DOHH2 (cell line): ENCODE measurements around the gene BAZ2B.

Experiments used
- H3F3A ChIP-seq: fragments of 200-600 bp; sonication (generic), shearing (Covaris generic); 2 replicates; pipeline ENCODE4 v1.6.0; 2016; ENCODE audit warnings: antibody characterized with exemption, mild to moderate bottlenecking; ENCODE audit not compliant: control insufficient read depth, insufficient read depth
- H3K27ac ChIP-seq: fragments of 200-600 bp; sonication (generic); 2 replicates; pipeline ENCODE4 v1.5.1; 2014; ENCODE audit warnings: low read depth, mild to moderate bottlenecking, low read length, moderate library complexity
- H3K27me3 ChIP-seq: fragments of 200-600 bp; sonication (generic); 2 replicates; pipeline ENCODE4 v1.6.1; 2014; ENCODE audit warnings: mild to moderate bottlenecking, low read length, mixed read lengths; ENCODE audit not compliant: control insufficient read depth
- H3K36me3 ChIP-seq: fragments of 200-600 bp; sonication (generic); 2 replicates; pipeline ENCODE4 v1.6.1; 2014; ENCODE audit warnings: mild to moderate bottlenecking, low read length, moderate library complexity, mixed read lengths; ENCODE audit not compliant: control insufficient read depth
- H3K4me1 ChIP-seq: fragments of 200-600 bp; sonication (generic); 2 replicates; pipeline ENCODE4 v1.6.1; 2014; ENCODE audit warnings: mild to moderate bottlenecking, low read length, mixed read lengths; ENCODE audit not compliant: control insufficient read depth
- H3K4me2 ChIP-seq: fragments of 200-600 bp; sonication (generic); 2 replicates; pipeline ENCODE4 v1.6.0; 2014; ENCODE audit warnings: mild to moderate bottlenecking, low read length, moderate library complexity
- H3K4me3 ChIP-seq: fragments of 200-600 bp; sonication (generic); 2 replicates; pipeline ENCODE4 v1.5.1; 2014; ENCODE audit warnings: mild to moderate bottlenecking, low read length, mixed read lengths
- H3K79me2 ChIP-seq: fragments of 200-600 bp; sonication (generic); 2 replicates; pipeline ENCODE4 v1.6.1; 2014; ENCODE audit warnings: mild to moderate bottlenecking, low read length, mixed read lengths; ENCODE audit not compliant: control insufficient read depth
- H3K9me2 ChIP-seq: fragments of 200-600 bp; sonication (generic); replicated peaks from 2 replicates; pipeline ENCODE4 v1.6.1; 2014; ENCODE audit warnings: mild to moderate bottlenecking, low read length, mixed read lengths; ENCODE audit not compliant: control insufficient read depth
- H3K9me3 ChIP-seq: fragments of 200-600 bp; sonication (generic); 2 replicates; pipeline ENCODE4 v1.6.1; 2014; ENCODE audit warnings: antibody characterized with exemption, low read length, mixed read lengths; ENCODE audit not compliant: control insufficient read depth, insufficient read depth
- H4K20me1 ChIP-seq: fragments of 200-600 bp; sonication (generic); 2 replicates; pipeline ENCODE4 v1.6.0; 2014; ENCODE audit warnings: low read depth, mild to moderate bottlenecking, antibody characterized with exemption, low read length, moderate library complexity; ENCODE audit not compliant: control insufficient read depth, insufficient read depth
- CTCF ChIP-seq: fragments of 200-600 bp; sonication (generic); IDR thresholded peaks from one replicate; pipeline ENCODE4 v1.5.1; 2014; ENCODE audit warnings: antibody characterized with exemption, mild to moderate bottlenecking, low read depth, low read length; ENCODE audit not compliant: poor library complexity, severe bottlenecking
- EZH2phosphoT487 ChIP-seq: fragments of 200-600 bp; sonication (generic); IDR thresholded peaks from 2 replicates; pipeline ENCODE4 v1.6.1; 2017; ENCODE audit warnings: borderline replicate concordance, mild to moderate bottlenecking, antibody characterized with exemption, low read length, moderate library complexity, mixed read lengths

The BAZ2B gene

DNA sequence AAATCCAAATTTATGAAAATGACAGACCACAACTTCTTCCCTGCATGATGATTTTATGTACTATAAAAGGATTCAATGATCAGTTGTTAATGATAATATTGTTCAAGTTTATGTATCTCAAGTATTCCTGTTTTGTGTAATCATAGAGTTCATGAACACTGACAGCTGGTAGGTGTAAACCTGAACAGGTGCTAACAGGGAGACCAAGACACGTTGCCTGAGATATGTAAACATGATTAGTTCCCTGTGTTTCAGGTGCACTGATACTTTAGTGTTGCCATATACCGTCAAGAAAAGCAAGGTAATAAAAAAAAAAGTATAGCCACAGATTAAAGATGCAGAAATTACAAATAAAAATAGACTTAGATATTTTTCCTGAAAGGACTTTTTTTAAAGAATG lies 131.8 kb downstream of the BAZ2B start:
- no peaks in the 10 kb centered on the region for H3F3A ChIP-seq
- no peaks in the 10 kb centered on the region for H3K9me2 ChIP-seq
- no peaks in the 10 kb centered on the region for H3K36me3 ChIP-seq
- H3K9me3 ChIP-seq, result no peaks in the 10 kb centered on the region
- H3K4me1 ChIP-seq, result no peaks in the 10 kb centered on the region
- peaks cover 10% of the 10 kb centered on the region for H3K79me2 ChIP-seq
- H3K4me2 ChIP-seq, result no peak overlapping the region
- no peak overlapping the region for H3K4me3 ChIP-seq
- no peaks in the 10 kb centered on the region for H4K20me1 ChIP-seq
- H3K27me3 ChIP-seq, result no peaks in the 10 kb centered on the region
- TF ChIP-seq EZH2phosphoT487 (no peak), CTCF (no peak)
- no peak overlapping the region for H3K27ac ChIP-seq

DNA sequence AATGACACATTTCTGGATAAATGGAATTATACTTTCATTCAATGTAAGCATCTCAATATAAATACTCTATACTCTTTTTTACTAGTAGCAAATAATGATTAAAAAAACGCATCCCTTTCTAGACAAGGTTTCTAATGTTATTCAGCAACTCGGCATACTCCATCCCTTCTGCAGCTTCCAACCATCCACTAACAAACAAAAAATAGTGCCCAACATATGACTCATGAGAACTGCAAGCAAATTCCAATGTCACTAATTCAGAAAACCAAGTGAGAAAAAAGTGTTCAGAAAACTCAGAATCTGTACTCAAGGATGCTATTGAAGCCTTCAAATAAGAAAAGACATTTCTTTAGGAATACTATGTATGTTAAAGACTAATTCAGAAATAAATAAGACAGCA lies 140.0 kb downstream of the BAZ2B start:
- no peaks in the 10 kb centered on the region for H4K20me1 ChIP-seq
- H3K9me2 ChIP-seq, result no peaks in the 10 kb centered on the region
- H3K27me3 ChIP-seq, result no peaks in the 10 kb centered on the region
- H3K79me2 ChIP-seq, result no peaks in the 10 kb centered on the region
- no peak overlapping the region for H3K27ac ChIP-seq
- TF ChIP-seq CTCF, result no peak
- no peak for TF ChIP-seq EZH2phosphoT487
- no peaks in the 10 kb centered on the region for H3F3A ChIP-seq
- H3K4me3 ChIP-seq, result no peak overlapping the region
- peaks cover 16% of the 10 kb centered on the region for H3K36me3 ChIP-seq
- H3K4me1 ChIP-seq, result no peaks in the 10 kb centered on the region
- H3K4me2 ChIP-seq, result no peak overlapping the region
- no peaks in the 10 kb centered on the region for H3K9me3 ChIP-seq

- peaks cover 16% of the 10 kb centered on the region for H3K36me3 ChIP-seq
- no peaks in the 10 kb centered on the region for H4K20me1 ChIP-seq
- H3K9me2 ChIP-seq, result no peaks in the 10 kb centered on the region
- no peaks in the 10 kb centered on the region for H3K27me3 ChIP-seq
- no peaks in the 10 kb centered on the region for H3F3A ChIP-seq
- TF ChIP-seq CTCF (no peak), EZH2phosphoT487 (no peak)
- H3K4me1 ChIP-seq, result no peaks in the 10 kb centered on the region
- no peak overlapping the region for H3K4me3 ChIP-seq
- H3K79me2 ChIP-seq, result no peaks in the 10 kb centered on the region
- no peak overlapping the region for H3K4me2 ChIP-seq
- H3K27ac ChIP-seq, result no peak overlapping the region
- H3K9me3 ChIP-seq, result no peaks in the 10 kb centered on the region
Measured at GRCh38 chr2:159475793-159476192, 140.6 kb downstream of the BAZ2B start.

DNA sequence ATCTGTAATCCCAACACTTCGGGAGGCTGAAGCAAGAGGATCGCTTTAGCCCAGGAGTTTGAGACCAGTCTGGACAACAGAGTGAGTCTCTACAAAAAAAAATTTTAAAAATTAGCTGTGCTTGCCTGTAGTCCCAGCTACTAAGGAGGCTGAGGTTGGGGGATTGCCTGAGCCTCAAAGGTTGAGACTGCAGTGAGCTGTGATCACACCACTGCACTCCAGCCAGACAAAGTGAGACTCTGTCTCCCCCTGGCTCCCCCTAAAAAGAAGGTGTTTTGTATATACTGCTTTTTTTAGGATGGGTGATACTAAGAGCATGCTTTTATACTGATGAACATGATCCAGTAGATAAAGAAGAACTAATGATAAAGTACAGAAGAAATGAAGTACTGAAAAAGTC lies 145.0 kb downstream of the BAZ2B start:
- H3K27me3 ChIP-seq, result no peaks in the 10 kb centered on the region
- H3K36me3 ChIP-seq, result peaks cover 9% of the 10 kb centered on the region
- TF ChIP-seq CTCF (no peak), EZH2phosphoT487 (no peak)
- no peaks in the 10 kb centered on the region for H3K4me1 ChIP-seq
- H3K4me2 ChIP-seq, result no peak overlapping the region
- H3K9me2 ChIP-seq, result no peaks in the 10 kb centered on the region
- no peaks in the 10 kb centered on the region for H4K20me1 ChIP-seq
- no peak overlapping the region for H3K27ac ChIP-seq
- peaks cover 3% of the 10 kb centered on the region; the same call in 1 of the 2 replicates for H3K79me2 ChIP-seq
- H3F3A ChIP-seq, result no peaks in the 10 kb centered on the region
- H3K9me3 ChIP-seq, result no peaks in the 10 kb centered on the region
- H3K4me3 ChIP-seq, result no peak overlapping the region
